DMS153 treated with DMSO at 0.1 percent for 48 hours (cell line): ENCODE measurements around the gene FBXO5.

Experiments used
- DNase-seq: peaks from one replicate; lab custom pipeline; 2025; ENCODE audit not compliant: unreplicated experiment; lab: John Stamatoyannopoulos, UW

Gene FBXO5

GRCh38 chr6:152952045-152952444 lies 30.8 kb downstream of the FBXO5 start:
- DNase-seq, result no peak

DNA sequence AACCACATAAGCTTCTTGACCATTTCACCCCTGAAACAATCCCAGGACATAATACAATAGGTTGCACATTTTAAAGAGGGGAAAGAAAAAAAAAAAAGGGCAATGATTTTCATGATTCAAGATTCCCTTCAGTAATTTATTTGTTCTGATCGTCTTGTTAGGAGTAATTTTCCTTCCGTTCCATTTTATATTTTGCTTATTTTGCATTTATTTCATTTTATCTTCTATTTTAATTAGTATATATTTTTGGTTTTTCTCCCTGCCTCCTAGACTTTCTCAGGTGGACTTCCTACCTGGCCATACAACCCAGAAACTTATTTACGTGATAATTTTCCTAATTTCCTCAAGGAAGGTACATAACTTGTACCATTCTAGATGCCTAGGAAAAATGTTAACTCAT lies 32.6 kb downstream of the FBXO5 start:
- DNase-seq, result no peak

- no peak for DNase-seq
These were observed 34.6 kb downstream of the FBXO5 start for GRCh38 chr6:152948150-152948768.

GRCh38 chr6:152946995-152947394 lies 35.8 kb downstream of the FBXO5 start:
- DNase-seq, result no peak

GRCh38 chr6:152946484-152946883 lies 36.4 kb downstream of the FBXO5 start:
- DNase-seq, result no peak

DNA sequence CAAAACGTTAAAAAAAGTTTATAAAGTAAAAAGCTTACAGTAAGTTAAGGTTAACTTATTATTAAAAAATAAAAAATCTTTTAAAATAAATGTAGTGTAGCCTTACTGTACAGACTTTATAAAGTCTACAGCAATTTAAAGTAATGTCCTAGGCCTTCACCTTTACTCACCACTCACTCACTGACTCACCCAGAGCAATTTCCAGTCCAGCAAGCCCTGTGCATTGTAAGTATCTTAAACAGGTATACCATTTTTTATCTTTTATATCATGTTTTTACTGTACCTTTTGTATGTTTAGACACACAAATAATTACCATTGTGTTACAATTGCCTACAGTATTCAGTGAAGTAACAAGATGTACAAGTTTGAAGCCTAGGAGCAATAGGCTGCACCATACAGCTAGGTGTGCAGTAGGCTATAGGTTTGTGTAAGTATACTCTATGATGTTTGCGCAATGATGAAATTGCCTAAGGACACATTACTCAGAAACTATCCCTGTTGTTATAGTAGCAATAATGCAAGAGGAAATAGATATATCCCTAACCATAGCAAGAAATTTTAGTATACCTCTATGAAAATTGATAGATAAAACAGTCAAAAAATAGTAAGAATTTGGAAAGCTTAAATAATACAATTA lies 39.5 kb downstream of the FBXO5 start:
- DNase-seq, result no peak

DNA sequence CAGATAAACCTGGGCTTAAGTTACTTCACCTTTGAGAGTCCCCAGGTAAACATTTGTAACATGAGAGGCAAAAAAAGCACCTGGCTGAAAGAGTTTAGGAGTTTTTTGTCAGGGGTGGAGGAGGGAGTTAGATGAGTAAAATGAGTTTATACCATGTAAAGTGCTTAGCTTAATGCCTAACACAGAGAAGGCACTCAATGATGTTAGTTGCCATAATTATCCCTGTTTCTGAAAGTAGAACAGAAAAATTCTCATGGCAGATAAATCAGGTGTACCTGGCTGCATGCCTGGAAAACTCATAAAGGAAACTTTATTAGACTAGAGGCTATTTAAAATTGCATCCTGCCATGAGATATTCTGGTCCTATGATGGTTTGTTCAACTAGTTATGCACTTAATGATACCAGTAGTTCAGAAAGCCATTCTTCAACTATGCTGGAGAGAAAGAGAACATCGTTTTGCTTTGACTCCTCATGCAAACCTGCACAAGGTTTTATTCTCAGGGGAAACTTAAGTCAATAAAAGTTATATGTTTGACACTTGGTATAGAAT lies 40.4 kb downstream of the FBXO5 start:
- no peak for DNase-seq

DNA sequence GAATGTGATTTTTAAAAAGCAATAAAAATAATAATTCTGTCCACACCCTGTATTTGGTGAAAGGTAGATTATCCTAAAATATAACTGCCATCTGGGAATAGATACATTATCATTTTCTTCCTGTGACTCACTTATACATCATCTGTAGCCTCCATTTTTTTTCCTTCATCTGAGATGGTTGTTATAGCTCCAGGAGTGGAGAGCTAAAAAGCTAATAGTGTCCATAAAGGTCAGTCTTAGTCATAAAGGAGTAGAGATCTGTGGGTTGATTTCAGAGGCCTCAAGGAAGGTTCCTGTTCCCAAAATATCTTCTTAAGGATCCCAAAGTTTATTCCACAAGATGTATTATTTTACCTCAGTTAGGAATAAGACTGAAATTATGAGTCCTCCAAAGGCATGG lies 41.1 kb downstream of the FBXO5 start:
- no peak for DNase-seq

- DNase-seq, result no peak
These were observed 50.0 kb downstream of the FBXO5 start for GRCh38 chr6:152932865-152933264.

- no peak for DNase-seq
These were observed 60.1 kb downstream of the FBXO5 start for GRCh38 chr6:152922706-152923105.
